GM18519 (cell line): ENCODE results near the gene CDK18.
"Not testable (repeated sequence)": the region's sequence is repeated elsewhere in the genome, so short reads cannot be mapped to it uniquely, and the experiment has no call there.

Experiments
- ATAC-seq: cut with Tn5 transposase; IDR thresholded peaks from one replicate; pipeline ENCODE4 v1.9.1; 2021; ENCODE audit warnings: mild to moderate bottlenecking, moderate library complexity; ENCODE audit not compliant: unreplicated experiment, low FRiP score

The CDK18 gene

GRCh38 chr1:205480349-205480985 lies 24.0 kb upstream of the CDK18 start:
- no peak for ATAC-seq

GRCh38 chr1:205481218-205481617 lies 23.3 kb upstream of the CDK18 start:
- no peak for ATAC-seq

- ATAC-seq = no peak
These were observed 22.8 kb upstream of the CDK18 start for GRCh38 chr1:205481629-205482151.

GRCh38 chr1:205482587-205482986 lies 21.9 kb upstream of the CDK18 start:
- ATAC-seq = not testable (repeated sequence)

GRCh38 chr1:205483372-205483771 lies 21.1 kb upstream of the CDK18 start:
- ATAC-seq = no peak

- no peak for ATAC-seq
These were observed 19.2 kb upstream of the CDK18 start for GRCh38 chr1:205484985-205485967.

- ATAC-seq = no peak
These were observed 18.2 kb upstream of the CDK18 start for GRCh38 chr1:205486258-205486657.

GRCh38 chr1:205488074-205488723 lies 16.3 kb upstream of the CDK18 start:
- no peak for ATAC-seq

- no peak for ATAC-seq
These were observed 12.7 kb upstream of the CDK18 start for GRCh38 chr1:205491794-205492193.

GRCh38 chr1:205492201-205492667 lies 12.2 kb upstream of the CDK18 start:
- no peak for ATAC-seq

- no peak for ATAC-seq
These were observed 11.7 kb upstream of the CDK18 start for GRCh38 chr1:205492774-205493173.

- ATAC-seq = no peak
These were observed 11.0 kb upstream of the CDK18 start for GRCh38 chr1:205493241-205494085.

GRCh38 chr1:205494115-205494514 lies 10.4 kb upstream of the CDK18 start:
- ATAC-seq = no peak

- ATAC-seq = no peak
These were observed 9.1 kb upstream of the CDK18 start for GRCh38 chr1:205495237-205495823.

- no peak for ATAC-seq
These were observed 7.8 kb upstream of the CDK18 start for GRCh38 chr1:205496661-205497060.

GRCh38 chr1:205497351-205497750 lies 7.1 kb upstream of the CDK18 start:
- no peak for ATAC-seq

- ATAC-seq = no peak
These were observed 4.7 kb upstream of the CDK18 start for GRCh38 chr1:205499789-205500188.

- no peak for ATAC-seq
These were observed 3.9 kb upstream of the CDK18 start for GRCh38 chr1:205500240-205501233.
